Activated T-cell treated with anti-CD3 and anti-CD28 coated beads for 4 hours (primary cell): ENCODE measurements around the gene KRTAP5-10.
"Not testable (repeated sequence)": the region's sequence is repeated elsewhere in the genome, so short reads cannot be mapped to it uniquely, and the experiment has no call there.

ENCODE experiments used
- DNase-seq: peaks from one replicate; pipeline ENCODE4 v3.0.0-alpha.2; 2020

Gene KRTAP5-10

DNA sequence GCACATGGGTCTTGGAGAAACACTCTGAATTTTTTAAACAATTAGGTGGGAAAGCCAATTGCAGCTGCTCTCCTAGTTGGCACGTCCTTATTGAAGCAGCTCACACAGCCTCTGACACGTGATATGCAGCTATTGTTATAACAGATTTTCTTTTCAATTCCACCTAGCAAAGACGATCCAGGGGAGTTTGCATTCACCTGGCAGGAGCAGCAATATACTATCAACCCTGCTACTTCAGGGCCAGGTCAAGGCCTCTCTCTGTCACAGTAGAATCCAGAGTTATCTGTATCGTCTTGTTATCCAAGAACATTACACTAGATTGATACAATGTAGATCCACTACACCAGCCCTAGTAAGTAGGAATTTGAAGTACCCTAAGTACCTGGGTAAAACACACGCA is 9.1 kb downstream of the KRTAP5-10 start:
- DNase-seq, result no peak

DNA sequence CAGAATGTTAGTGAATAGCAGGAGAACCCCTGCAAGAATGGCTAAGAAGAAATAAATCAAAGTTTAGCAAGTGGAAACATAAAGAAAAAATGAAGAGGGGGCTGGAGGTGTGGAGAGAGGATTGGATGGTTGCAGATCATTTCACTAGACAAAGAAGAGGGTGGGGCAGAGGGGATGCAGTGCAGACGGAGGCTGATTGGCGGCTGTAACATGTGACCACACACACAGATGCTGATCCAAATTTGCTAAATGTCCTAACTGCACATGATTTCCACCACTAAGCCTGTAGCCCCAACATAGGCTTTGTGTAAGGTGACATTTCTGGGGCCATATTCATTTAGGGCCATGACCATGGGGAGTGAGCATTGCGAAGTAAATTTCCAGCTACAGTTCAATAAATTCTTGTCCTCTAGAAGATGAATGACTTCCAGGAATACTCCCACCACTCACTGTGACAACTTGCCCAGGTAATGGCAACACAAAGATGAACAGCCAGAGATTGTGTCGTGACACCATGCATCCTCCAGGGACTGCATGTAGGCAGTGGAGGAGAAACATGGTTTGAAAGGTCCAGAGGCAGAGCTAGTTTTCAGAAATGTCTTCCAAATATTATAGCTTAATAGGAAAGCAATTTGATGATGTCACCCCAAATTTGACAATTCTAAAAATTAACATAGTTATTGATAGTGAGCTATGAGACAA is 10.5 kb downstream of the KRTAP5-10 start:
- no peak for DNase-seq

DNA sequence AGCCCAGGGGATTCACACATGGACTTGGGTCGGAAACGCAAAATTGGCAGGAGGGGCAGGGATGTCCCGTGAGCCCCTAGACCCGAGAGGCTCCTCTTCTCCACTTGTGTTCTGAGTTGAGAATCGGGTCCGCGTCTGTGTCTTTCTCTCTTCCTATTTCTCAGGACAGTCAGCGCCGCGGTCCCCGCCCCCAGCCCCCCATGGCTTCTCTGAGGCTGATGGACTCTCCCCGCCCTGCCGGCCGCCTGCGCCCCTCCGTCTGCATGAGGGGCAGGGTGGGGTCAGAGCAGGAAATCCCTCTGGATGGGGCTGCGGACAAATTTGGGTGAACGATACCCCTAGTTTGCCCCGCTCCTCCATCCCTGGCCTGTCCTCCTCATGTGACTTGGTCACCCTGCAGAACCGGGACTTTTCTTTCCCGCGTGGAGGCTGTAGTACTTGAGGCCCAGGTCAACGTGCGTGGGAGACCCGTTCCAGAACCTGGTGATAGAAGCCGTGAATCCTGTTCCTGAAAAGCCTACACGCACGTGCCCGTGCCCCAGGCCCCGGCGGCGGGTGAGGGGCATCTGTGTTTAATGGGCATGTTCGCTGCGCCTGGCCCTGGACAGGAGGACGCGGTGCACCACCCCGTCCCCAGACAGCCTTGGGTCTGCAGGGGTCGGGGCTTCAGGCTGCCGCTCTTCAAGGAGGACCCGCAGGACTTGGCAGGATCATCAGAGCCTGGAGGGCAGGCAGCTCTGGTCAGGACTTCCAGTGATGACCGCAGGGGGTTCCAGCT is 11.5 kb downstream of the KRTAP5-10 start:
- not testable (repeated sequence) for DNase-seq

DNA sequence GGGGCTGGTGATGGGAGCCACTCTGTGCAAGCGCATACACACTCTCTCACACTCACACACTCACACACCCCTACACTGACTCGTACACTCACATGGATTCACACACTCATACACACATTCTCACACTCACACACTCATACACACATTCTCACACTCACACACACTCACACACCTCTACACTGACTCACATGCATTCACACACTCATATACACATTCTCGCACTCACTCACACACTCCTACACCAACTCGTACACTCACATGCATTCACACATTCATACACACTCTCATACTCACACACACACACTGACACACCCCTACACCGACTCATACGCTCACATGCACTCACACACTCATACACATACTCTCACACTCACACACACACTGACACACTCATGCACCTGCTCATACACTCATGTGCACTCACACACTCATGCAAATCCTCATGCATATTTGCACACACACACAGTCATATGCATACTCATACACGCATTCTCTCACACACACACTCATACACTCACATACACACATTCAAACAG is 12.2 kb downstream of the KRTAP5-10 start:
- DNase-seq, result no peak

DNA sequence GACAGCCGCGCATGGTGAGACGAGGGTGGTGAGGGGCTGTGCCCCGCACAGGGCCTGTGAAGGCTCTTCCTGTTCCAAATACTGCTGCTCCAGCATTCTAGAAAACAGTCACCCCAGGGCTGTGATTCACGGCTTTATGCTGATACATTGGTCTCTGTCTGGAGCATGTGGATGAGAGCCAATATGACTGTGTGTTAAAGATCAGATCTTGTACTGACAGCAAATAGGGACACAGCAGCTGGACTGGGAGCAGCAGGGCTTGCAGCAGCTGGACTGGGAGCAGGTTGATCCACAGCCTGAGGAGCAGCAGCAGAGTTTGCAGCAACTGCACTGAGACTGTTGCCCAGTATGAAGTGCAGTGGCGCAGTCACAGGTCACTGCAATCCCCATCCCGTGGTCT is 14.2 kb downstream of the KRTAP5-10 start:
- DNase-seq, result not testable (repeated sequence)

DNA sequence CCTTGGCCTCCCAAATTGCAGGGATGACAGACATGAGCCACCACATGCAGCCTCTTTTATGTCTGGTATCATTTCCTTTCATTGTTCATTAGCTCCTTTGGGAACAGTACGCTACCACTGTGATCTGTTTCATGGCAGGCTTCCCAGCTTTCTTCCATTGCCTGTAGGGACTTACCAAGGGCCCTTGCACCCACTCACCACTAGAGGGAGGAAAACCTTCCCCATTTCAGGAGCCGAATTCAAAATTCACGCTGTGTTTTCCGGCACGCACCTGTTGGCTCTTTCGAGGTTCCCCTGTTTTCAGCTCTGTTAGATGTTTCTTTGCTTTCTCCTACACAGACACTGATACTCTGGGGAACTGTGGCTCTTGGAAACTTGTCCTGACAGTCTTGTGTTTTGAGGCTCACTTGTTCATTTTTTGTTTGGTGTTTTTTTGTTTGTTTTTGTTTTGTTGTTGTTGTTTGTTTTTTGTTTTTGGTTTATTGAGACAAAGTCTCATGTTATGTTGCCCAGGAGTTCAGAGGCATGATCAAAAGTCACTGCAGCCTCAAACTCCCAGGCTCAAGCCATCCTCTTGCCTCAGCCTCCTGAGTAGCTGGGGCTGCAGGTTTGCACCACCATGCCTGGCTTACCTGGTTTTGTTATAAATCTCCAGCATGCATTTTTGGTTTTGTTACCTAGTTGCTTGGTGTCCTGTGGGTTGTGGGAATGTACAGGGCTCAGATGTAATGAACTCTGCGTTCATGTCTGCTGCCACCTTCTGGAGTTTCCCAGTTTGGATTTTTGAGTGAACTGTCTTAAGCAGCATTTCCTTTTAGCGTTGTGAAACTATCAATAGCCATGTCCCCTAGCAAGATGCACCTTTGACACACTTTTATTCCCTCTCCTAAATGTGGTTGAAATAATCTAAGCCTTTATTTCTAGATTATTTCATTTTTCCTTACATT is 15.0 kb downstream of the KRTAP5-10 start:
- DNase-seq, result no peak

DNA sequence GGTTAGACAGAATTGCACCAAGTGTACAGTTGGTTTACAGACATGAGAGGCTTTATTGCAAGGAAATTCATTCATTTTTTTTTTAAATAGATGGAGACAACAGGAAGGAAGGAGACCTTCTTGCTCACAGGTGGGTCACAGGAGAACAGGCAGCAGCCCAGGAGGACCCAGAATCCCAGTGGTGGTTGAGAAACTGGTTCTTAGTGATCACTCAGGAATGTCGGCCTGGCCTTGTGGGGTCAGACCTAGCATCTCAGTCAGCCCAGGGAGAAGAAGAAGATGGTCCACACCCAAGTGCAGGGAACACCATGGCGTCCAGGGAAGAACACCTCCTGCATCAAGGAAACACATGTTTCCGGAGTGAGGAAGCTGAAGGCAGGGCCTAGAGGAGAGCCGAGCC is 16.5 kb downstream of the KRTAP5-10 start:
- no peak for DNase-seq

DNA sequence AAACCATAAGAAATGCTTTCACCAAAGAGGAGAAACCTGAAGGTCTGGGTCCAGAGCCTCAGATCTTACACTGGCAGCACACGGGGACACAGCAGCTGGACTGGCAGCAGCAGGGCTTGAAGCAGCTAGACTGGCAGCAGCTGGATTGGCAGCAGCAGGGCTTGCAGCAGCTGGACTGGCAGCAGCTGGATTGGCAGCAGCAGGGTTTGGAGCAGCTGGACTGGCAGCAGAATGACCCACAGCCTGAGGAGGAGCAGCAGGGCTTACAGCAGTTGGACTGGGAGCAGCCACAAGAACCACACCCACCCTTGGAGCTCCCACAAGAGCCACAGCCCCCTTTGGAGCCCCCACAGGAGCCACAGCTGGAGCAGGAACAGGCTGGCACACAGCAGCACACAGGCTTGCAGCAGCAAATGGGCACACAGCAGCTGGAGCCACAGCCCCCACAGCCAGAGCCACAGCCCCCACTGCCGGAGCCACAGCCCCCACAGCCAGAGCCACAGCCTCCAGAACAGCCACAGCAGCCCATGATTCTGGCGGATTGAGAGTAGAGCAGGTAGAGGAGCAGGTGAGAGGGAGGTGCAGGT is 17.0 kb downstream of the KRTAP5-10 start, which contains the start of gene KRTAP5-11:
TSS of gene KRTAP5-11 (minus strand) at position 567 of the 587 bp plus-strand sequence. CDS start at position 529, 38 bp downstream.
- no peak for DNase-seq

DNA sequence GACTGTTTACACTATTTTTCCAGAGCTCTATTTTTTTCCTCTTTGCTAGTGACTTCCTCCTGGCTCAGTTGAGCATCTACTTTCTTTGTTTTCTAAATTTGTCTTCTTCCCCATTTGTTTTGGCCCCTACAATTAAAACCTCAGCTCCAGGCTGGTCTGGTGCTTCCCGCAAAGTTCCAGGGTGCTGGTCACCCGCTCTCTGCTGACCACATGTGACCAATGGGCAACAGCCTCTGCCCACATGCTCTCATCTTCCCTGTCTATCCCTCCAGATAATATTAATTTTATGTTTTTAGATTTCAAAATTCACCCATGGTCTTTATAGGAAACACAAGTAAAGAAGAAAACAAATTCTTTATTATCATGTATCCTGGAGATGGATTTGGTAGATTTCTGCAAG is 17.6 kb downstream of the KRTAP5-10 start:
- not testable (repeated sequence) for DNase-seq

DNA sequence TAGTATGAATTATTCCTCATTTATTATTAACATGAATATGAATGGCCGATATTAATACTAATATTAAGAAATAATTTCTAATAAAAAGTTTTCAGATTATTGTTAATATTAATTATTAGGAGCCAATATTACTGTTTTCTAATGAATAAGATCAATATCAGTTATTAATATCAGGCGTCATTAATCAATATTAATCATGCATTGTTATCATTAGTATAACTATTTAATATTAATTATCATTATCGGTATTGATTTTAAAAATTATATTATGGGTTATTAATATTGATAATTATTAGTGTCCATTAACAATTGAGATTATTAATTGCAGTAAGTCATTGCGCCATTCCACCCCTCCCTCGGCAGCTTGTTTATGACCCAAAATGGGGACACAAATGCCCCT is 20.3 kb downstream of the KRTAP5-10 start:
- not testable (repeated sequence) for DNase-seq

DNA sequence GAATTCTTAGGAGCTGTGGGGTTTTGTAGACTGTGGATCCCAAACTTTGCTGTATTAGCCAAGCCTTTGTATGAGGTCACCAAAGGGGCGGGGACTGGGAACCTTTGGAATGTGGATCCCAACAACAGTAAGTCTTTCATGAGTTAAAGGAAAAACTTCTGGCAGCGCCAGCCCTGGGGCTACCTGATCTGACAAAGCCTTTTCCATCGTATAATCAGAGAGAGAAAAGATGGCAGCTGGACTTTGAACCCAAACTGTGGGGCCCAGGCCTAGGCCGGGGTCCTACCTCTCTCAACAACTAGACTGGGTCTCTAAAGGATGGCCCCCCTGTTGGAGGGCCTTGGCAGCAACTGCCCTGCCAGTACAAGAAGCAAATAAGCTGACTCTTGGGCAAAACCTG is 23.0 kb downstream of the KRTAP5-10 start:
- not testable (repeated sequence) for DNase-seq

DNA sequence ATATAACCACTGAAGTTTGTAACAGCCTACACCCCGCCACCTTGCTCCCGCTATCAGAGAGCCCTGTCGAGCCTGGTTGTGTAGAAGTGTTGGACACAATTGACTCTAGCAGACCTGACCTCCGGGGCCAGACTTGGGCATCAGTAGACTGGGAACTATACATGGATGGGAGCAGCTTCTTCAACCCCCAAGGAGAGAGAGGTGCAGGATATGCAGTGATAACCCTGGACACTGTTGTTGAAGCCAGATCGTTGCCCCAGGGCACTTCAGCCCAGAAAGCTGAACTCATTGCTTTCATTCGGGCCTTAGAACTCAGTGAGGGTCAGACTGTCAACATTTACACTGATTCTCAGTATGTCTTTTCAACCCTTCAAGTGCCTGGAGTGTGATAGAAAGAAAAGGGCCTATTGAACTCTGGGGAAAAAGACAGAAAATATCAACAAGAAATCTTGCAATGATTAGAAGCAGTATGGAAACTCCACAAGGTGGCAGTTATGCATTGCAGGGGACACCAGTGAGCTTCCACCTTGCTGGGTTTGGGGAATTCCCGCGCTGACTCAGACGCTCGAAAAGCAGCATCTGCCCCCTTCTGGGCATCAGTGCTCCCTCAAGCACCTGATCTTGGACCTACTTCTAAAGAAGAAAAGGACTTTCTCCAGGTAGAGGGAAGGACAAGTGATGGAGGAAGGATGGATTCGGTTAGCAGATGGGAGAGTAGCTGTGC is 23.6 kb downstream of the KRTAP5-10 start:
- DNase-seq, result peak; percentile 39

DNA sequence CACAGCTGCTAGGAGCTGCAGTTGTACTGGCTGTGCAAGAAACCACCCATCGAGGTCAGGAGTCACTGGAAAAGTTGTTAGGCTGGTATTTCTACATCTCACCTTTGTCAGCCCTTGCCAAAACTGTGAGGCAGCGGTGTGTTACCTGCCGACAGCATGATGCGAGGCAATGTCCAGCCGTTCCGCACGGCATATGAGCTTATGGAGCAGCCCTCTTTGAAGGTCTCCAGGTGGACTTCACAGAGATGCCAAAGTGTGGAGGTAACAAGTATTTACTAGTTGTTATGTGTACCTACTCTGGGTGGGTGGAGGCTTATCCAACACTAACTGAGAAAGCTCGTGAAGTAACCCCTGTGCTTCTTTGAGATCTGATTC is 24.2 kb downstream of the KRTAP5-10 start:
- DNase-seq, result not testable (repeated sequence)

DNA sequence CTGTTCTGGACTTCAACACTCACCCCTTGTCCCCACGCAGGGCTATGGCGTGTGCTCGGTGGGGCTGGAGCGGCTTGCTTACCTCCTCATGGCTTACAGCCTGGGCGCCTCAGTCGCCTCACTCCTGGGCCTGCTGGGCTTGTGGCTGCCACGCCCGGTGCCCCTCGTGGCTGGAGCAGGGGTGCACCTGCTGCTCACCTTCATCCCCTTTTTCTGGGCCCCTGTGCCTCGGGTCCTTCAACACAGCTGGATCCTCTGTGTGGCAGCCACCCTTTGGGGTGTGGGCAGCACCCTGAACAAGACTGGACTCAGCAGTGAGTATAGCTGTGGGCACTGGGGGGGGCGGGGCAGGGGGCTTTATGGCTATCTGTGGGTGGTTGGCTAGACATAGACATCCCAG is 37.9 kb downstream of the KRTAP5-10 start:
- not testable (repeated sequence) for DNase-seq

DNA sequence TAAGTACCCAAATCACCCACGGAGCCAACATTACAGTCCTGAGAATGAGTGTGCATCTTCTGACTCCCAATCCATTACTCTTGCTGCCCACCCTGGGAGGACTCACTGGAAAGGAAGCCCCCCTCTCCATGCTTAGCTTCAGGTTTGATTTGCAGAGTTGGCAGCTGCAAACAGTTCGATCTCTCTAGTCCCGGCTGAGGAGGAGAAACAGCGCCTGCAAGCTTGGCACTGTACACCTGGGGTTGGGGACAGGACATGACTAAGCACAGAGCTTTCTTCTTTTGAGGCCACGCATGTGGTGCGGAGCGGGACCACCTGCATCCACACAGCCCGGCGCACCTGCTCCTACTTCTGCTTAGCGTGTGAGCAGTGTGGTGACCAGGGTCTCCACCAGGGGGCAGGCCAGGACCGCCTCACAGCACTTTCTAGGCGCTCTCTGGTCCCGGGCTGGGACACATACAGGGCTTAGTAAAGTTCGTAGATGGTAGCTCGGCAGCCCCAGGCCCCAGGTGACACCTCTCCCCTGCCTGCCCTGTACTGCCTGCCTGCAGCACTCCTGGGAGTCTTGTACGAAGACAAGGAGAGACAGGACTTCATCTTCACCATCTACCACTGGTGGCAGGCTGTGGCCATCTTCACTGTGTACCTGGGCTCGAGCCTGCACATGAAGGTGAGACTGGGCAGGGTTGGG is 39.6 kb downstream of the KRTAP5-10 start:
- DNase-seq, result not testable (repeated sequence)

DNA sequence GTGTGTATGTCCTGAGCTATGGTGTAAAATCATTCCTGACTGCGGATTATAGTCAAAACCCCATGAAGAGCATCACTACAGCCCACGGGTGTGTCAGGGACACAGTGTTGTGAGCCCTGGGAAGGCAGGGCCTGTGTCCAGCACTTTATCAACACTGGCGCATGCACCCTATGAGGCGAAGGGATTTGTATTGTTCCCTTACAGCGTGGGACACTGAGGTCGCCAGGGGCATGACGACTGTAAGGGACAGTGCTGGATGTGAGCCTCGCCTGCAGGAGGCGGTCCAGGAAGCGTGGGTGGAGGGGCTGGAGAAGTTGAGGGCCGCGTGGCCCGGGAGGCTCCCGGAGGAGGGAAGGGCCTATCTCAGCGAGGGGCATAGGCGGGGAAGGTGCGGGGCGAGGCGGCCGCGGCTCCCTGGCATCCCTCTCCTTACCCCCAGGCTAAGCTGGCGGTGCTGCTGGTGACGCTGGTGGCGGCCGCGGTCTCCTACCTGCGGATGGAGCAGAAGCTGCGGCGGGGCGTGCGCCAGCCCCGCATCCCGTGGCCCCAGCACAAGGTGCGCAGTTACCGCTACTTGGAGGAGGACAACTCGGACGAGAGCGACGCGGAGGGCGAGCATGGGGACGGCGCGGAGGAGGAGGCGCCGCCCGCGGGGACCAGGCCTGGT is 41.6 kb downstream of the KRTAP5-10 start:
- not testable (repeated sequence) for DNase-seq

DNA sequence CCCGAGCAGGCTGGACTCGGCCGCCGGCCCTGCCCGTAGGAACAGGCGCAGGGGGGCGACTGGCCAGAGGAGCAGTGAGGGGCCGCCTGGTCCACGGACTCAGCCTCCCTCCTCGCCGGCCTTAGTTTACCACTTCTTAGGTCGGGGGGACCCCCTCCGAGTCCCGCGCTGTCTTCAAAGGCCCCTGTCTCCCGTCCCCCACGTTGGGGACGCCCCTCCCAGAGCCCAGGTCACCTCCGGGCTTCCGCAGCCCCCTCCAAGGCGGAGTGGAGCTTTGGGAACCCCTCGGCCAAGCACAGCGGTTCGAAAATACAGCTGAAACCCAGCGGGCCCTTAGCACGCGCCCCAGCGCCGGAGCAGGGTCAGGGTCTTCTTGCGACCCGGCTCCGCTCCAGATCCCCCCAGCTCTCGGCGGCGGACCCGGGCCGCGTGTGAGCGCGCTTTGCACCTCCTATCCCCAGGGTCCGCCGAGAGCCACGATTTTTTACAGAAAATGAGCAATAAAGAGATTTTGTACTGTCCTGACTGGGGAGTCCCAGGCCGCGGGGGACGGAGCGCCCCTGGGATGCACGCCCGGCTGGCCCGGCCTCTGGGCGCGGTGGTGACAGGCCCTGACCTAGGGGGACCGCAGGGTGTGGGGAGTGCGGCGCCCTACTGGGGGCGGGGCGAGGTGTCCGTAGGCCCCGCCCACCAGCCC is 42.3 kb downstream of the KRTAP5-10 start:
- DNase-seq, result not testable (repeated sequence)

DNA sequence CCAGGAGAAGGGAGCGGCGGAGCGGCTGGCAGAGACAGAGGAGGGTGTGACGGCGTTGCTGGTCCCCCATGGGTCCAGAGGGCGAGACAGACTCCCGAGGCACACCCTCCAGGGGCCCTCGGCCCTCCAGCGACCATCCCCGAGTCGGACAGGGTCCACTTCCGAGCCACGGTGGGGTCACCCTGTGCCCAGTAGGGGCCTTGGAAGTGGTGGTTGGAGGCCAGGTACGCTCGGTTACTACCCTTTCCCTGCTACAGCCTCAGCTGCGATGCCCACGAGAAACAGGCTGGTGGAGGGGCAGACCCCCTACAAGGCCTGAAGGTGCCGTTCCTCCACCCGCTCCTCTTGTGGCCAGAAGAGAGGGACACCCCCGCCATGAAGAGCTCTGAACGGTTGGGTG is 42.9 kb downstream of the KRTAP5-10 start:
- not testable (repeated sequence) for DNase-seq

DNA sequence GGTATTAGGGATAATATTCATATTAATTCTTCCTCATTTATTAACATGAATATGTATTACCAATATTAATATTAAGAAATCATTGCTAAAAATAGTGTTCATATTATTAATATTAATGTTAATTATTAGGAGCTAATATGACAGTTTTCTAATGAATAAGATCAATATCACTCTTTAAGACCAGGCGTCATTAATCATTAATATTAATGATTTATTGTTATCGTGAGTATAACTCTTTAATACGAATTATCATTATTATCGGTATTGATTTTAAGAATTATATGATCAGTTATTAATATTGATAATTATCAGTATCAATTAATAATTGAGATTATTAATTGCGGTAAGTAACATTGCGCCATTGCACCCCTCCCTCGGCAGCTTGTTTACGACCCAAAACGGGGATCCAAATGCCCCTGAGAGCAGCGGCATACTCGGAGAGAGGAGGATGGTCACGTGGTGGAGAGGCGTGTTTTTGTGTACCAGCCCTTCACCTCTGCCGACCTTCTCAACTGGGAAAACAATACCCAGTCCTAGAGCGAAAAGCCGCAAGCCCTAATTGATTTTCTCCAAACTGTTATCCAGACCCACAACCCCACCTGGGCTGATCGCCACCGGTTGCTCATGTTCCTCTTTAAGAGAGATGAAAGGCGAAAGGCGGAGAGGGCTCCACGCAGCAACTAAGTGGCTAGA is 46.0 kb downstream of the KRTAP5-10 start:
- DNase-seq, result not testable (repeated sequence)
